ENCODE measurements around the gene SLC5A8.

SLC5A8 gene

GRCh38 chr12:101166866-101167265 is 43.2 kb downstream of the SLC5A8 start:
- DNase-seq: no peak

- no peak for DNase-seq
These were observed 44.7 kb downstream of the SLC5A8 start for GRCh38 chr12:101165319-101165718.

- peak; percentile 11 for DNase-seq
These were observed 64.1 kb downstream of the SLC5A8 start for GRCh38 chr12:101145777-101146431.

GRCh38 chr12:101127521-101128219 is 82.4 kb downstream of the SLC5A8 start:
- no peak for DNase-seq

- DNase-seq: peak; percentile 46
These were observed 92.2 kb downstream of the SLC5A8 start for GRCh38 chr12:101117842-101118241.

- peak; percentile 93 for DNase-seq
These were observed 93.1 kb downstream of the SLC5A8 start for GRCh38 chr12:101116911-101117310.

- no peak for DNase-seq
These were observed 94.7 kb downstream of the SLC5A8 start for GRCh38 chr12:101115326-101115725.

- DNase-seq: no peak
These were observed 98.6 kb downstream of the SLC5A8 start for GRCh38 chr12:101111441-101111840.

- DNase-seq: no peak
These were observed 99.2 kb downstream of the SLC5A8 start for GRCh38 chr12:101110866-101111265.

GRCh38 chr12:101108130-101108529 is 101.9 kb downstream of the SLC5A8 start:
- no peak for DNase-seq

GRCh38 chr12:101107032-101107763 is 102.8 kb downstream of the SLC5A8 start:
- no peak for DNase-seq
